Measurements from ENCODE around the gene VSX1.

GRCh38 chr20:25036331-25036936 is 45.5 kb downstream of the VSX1 start:
- TF ChIP-seq CTCF (IDR thresholded peaks at IDR 0.05): no peak
- no peak for TF ChIP-seq POLR2A (IDR thresholded peaks at IDR 0.05)
